Stimulated activated CD4-positive, alpha-beta T cell treated with anti-CD3 and anti-CD28 coated beads, Interleukin-12 subunit alpha, Interleukin-12 subunit beta, amount 100 ng/mL, for 4 hours (primary cell): ENCODE measurements around the gene WDR7.

Experiments
- DNase-seq: peaks from one replicate; pipeline ENCODE4 v3.0.0-alpha.2; 2020

The WDR7 gene

DNA sequence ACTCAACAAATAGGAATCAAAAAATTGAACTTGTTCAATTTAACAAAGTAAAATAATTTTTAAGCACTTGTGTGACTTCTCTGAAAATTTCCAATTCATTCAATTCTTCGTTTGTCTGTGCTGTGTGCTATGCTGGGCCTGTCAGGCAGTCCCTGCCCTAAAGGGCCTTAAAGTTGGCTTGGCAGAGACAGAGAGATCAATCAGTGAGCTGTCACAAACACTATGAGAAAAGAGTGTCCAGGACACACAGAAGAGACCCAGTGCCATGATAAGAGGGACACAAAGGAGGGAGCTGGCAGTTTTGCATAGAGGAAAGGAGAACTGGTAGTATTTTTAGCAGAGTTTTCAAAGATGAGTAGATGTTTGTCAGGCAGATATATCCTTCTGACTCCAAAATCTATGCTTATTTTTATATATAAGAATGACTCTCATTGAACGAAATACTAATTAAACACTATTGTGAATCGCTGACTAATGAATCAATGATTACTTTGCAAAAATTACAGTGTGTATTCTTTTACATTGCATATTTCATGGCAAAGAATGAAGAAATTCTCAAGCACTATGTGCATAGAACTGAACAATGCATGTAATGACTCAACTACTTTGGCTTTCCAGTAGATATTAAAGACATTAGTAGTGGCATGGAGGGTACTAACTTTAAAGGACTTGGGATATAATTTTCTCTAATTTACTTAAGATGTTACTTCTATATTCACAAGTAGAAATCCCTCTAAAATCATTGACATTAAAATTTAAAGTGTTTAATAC is 302.5 kb downstream of the WDR7 start:
- no peak for DNase-seq

DNA sequence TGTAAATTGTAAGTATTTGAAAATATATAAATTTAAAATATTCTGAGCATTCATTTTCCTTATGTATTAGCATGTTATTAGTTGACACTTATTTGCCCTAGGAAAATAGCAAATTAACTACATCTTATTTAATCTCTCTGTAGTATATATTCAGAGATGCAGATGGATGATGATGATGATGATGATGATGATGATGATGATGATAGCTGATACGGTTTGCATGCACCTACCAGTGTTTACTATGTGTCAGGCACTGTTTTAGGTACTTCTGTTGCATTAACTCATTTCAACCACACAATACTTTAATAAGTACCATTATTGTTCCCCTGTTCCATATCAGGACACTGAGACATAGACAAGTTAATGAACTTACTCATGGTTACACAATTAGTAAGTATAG is 304.3 kb downstream of the WDR7 start:
- DNase-seq: no peak

DNA sequence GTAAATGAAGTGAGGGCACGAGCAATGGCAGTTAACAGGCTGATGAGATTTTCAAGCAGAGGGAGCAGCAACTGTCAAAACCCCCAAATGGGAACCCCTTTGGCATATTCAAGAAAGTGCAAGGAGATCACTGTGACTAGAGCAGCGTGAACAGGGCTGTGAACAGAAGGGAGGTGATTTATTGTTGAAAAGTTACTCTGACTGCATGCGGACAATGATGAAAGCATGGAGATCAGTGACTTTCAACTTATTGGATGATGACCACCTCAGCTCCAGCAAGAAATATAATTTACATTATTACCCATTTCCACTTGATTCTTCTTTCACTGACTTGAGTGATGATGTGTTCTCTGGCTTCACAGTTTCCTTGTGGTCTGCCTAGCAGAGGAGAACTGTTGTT is 308.0 kb downstream of the WDR7 start:
- no peak for DNase-seq

DNA sequence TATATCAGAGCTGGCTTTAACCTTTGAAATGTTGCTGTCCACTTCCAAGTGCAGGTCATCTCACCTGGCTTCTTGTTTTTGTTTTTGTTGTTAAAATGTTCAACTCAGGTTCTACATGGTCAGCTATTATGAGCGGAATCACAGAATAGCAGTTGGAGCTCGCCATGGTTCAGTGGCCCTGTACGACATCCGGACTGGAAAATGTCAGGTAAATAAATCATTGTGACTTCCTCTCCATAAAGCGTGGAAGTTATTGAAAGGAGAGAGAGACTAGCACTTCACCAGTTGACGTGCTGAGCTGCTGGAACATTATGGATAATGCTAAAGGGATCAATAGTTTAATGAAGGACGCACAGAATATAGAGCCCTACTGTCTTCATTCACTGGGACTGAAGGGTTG is 311.2 kb downstream of the WDR7 start:
- no peak for DNase-seq

DNA sequence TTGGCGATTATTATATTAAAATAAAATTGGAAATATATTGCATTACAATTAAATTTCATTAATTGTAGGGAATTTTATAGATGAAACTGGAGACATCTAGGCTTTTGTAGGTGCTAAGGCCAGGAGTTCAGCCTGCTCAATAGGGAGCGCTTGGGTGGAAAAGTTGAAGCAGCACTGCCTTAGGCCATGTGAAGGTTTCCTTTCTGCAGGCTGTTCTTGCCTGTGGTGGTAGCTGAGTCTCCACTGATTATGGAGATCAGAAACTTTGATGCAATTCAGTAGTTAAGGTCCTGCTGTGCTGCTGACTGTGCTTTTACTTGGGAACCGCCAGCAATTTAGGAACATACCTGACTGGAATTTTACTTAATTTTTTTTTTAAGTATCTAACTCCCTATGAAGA is 315.9 kb downstream of the WDR7 start:
- DNase-seq: no peak

DNA sequence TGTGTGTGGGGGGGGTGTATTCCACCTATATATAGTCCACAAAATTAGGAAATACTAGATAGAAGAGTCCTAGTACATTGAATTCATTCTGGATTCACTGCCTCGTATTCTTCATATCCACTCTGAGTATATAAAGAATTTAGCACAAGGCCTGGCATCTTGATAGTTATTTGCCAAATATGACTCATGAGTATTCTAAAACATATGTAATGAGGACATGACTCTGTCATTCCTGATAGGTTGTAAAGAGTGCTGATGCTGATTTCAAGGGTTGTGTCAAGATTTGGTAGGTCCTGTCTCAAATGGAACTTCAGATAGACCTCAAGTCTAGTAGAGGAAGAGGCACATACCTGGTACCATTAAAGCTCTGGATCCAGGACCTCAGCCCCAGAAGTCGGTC is 322.3 kb downstream of the WDR7 start:
- no peak for DNase-seq

DNA sequence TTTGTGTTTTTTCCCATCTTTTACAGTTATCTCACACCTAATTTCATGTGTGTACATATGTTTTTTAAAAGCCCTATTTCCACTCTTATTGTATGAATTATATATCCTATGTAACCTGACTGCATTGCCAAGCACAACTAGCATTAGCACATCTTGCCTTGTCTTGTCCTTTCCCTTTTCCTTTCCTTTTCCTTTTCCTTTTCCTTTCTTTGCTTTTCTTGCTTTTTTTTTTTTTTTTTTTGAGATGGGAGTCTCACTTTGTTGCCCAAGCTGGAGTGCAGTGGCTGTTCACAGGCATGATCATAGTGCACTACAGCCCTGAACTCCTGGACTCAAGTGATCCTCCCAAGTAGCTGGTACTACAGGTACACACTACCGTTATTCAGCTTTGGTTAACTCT is 323.0 kb downstream of the WDR7 start:
- DNase-seq: no peak

DNA sequence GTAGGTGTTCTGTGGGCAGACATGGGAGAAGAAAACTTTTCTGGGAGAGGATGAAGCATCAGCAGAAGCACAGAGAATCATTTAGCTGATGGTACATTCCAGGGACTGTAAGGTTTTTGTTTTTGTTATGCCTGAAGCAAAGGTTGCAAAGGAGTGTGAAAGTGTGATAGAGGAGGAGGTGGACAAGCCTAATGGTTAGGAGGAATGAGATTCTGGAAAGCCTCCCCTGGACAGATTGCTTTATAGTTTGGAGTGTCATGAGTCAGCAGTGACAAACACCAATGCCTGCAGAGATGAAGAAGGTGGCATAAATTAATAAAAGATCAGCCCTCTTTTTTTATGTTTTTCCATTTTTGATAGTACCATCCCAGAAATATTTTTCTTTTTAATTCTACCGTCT is 324.1 kb downstream of the WDR7 start:
- no peak for DNase-seq

DNA sequence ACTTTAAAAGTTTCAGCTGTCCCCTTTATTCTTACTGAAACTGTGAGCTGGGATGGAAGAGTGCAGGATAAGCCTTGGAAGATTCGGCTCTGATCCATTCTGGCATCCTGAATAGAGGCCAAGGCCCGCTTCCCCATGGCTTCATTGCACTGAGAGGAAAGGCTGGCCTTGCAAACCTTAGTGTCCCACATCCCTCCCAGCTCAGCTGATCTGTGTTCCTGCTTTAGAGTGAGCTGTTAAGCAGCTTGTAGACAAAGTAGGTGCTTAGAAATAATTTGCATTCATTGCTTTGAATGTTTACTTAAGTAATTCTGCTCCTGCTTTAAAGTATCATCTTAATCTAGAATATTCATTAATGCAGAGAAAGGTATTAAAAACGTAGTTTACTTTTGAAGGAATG is 326.1 kb downstream of the WDR7 start:
- no peak for DNase-seq

DNA sequence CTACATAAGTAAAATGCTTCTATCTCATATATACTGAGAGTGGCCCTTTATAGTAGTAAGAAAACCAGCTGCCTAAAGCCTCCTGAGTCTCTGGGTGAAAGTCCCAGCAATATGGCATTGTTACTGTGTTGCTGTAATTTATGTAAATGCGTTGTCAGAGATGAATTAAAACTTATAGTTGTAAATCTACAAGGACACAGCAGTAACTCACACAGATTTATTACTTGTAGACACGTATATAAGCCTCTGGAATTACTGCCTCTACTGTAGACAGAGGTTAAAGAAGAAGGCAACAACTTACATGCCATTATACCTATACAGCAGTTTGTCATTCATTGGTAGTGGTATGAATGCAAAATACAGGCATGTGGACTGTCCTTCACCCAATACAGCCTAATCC is 326.6 kb downstream of the WDR7 start:
- no peak for DNase-seq

DNA sequence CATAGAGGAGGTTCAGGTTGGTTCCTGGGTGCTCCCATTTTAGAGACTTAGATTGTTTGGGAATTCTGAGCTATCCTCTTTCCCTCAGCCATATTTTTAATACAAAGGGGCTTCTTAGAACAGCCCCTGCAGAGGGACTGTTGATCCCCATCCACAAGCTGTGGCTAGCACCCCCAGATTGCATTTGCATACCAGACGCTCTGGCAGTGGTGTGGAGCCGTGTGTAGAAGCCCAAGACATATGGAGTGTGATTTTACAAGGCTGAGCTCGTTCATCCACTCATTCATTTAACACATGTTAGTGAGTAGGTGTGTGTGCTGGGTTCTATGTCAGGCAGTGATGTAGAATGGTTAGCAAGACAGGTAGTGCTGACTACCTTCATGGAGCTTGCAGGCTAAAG is 329.0 kb downstream of the WDR7 start:
- no peak for DNase-seq

DNA sequence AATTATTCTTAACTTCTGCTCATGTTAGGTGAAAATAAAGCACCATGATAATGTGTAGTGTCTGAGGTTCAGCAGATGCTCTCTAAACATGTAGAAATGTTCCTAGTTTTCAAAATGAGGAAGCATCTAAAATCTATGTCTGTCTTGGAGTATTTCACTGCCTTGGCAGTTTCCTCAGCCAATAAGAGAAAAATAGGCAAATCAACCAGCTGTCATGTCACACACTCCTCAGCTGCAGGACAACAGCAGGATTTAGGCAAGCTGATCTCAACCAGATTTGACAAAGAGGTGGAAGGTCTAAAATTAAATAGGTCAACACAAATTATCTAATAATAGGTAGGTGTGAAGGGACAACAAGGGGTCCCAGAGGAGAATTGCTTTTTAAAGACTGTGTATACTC is 331.6 kb downstream of the WDR7 start:
- DNase-seq: no peak

DNA sequence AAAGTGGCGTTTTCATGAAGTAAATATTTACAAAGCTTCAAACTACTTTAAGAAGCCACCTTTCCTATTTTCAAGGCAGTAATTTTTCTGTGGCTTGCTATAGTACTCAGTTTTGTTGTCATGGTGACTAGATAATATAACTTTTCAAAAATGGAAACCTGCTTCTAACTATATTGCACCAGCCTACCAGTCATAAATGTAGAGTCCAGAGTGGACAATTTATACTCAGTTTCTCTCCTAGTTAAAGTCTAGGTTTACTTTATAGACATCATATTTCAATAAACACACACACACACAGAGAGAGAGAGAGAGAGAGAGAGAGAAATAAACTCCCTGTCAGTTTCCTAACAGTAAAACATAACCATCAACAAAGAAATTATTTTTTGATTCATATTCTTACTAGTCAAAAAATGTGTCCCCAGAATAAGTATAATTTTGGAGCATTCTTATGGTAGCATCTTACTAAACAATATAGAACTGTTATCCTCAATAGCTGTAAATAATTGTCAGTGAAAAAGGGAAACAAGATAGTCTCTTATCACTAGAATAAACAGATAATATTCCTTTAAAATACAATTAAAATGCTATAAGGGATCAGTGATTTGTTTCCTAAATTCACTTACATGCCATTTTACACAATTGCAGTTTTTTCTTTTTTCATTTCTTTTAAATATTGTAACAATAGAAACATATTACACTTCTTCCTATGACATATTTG is 332.3 kb downstream of the WDR7 start:
- DNase-seq: no peak

DNA sequence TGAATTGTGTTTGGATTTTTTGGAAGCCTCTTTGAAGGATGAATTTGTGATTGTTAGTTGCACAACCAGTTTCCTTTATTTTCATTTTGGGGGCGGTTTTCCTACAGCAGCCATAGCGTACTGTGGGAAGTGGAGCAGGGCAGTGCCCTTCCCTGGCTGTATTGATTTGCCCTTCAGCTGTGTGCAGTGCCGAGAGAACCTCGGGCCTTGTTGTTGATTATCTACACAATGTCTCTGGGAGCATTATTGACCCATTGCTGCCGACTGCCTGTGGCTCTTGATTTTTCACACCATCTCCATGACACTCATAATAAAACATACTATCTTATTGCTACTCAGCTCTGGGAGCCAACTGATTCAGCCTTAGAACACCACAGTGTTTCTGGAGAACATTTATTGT is 333.6 kb downstream of the WDR7 start:
- DNase-seq: no peak

DNA sequence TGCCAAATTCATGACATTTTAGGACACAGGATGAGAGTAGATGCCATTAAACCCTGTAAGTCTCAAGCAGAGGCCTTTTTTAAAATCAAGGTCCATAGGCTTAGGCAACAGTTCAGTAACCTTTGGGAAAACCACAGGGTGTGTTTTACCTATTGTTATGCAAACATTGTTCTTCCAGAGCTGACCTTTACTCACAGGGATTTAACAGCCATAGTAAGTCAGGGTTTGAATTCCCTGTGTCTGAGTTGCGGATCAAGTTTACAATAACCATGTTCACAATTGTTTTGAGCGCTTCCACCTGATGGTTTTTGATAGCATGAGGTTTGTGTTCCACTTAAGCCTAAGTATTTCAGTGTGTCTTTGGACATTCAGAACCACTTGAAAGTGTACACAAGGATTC is 335.7 kb downstream of the WDR7 start:
- DNase-seq: no peak

DNA sequence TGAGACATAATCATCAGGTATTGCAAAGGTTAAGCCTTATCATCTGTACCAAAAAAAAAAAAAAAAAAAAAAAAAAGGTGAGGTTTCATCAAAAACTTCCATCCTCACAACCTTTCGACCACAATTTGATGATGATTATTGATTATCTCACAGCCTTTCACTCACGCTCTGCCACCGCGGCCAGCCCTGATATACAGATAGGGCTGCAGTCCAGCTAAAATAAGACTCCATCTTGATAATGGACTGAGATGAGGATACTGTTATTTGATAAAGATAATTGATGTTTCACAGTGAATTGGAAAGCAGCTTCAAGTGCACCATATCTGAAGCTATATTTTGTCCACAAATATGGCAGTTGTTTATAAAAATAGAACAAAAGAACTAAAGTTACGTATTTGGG is 336.1 kb downstream of the WDR7 start:
- no peak for DNase-seq

DNA sequence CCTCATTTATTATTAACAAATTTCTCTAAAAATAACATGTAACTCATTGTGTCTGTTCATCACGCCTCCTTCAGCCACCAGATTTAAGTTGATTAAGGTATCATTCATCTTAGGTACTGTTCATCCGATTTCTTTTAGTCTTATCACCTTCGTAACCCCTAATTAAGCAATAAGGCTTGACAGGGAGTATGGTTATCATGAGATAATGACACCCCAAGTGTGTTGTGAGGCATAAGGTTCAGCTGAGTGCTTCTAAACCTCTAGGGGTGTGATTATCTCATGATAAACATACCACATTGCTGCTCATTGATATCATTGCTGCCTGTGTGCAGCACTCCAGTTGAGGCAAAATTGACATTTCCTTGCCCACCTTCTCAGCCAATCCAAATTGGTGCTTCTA is 336.9 kb downstream of the WDR7 start:
- DNase-seq: no peak

DNA sequence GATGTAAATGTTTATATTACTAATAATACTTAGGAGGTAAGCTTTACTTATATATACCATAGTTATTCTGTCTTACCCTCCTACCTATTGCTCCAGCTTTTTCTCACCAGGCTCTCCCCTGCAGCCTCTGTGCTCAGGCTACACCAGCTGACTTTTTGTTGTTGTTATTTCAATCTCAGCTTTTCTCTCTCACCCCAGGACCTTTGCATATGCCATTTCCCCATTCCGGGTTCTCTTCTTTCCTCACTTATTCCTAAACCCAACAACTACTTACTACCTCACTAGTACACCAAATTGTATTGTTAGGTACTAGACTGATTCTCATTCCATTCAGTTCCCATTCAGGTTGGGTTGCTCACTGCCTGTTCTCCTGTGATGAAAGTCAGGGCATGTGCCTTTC is 339.5 kb downstream of the WDR7 start:
- DNase-seq: no peak

DNA sequence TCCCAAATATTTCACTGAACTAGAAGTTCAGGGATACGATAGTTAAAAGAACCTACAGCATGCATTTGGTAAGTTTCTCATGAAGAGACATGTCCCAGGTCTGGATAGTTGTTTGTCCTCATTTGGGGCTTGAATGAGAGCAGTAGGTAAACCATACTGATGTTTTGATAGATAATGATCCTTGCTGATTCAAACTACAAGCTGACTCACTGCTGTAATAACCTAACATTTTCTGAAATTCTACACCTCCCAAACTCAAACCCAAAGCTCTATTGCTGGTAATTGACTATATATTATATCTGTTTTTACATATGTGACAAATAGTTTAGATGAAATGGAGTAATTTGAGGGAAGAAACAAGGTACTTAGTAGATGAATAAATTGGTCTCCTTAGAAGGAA is 341.6 kb downstream of the WDR7 start:
- no peak for DNase-seq

DNA sequence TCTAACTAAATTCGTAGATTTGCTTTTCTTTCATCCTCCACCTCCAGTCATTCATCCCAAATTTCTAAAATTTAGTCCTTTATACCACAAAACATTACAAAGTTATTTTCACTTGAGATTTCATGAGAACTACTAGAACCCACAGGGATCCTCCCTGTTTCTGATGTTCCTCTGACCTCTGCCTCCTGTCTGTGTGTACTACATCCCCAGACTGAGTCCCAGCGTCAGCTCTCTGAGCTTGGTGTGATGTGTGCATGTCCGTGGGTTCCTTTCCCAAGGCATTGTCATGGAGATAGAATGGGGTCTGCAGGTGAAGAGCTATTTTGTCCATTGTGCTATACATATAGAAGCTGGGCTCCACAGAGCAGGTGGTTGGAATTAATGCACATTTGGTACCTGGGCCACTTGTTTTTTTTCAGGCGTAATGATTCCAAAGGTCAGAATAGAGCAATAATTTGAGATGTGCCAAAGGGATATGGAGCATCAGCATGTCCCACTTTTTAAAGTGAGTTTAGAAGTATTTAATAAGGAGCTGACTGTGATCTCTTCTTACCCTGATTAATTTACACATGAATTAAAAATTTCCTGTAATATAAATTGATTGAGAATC is 344.5 kb downstream of the WDR7 start:
- DNase-seq: no peak

DNA sequence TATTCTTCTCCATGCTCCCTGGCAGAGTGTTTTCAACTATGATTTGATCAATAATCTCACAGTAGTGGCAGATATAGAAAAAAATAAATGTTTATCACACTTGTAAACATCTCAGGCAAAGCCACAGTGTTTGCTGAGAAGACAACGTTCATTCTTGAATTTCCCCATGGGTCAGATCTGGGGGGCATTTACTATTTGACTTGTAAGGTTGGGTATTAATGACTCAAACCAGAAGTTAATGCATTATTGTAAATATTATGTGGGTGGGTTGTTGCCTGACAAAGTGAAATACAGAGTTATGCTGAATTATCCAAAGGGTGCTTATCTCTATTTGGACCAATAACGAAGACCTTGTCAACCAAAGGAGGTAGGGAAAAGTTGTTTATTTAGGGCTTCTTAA is 346.0 kb downstream of the WDR7 start:
- DNase-seq: no peak

DNA sequence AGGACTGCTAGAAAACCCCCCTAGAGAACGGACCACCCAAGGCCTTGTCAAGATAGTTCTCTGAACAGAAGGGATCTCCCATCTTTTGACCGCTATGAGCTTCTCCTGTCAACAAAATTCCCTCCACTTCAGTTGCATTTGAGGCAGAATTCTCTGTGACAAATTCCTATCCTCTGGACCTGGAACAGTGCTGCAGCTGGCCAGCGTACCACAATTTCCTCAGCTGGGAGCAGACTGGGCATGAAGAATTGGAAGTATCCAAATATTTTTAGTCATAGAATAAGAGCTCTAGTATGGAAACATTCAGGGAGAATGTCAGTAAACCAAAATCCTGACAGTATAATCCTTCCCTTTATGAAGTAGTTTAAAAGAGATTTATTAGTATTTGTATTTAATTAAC is 348.7 kb downstream of the WDR7 start:
- DNase-seq: no peak

DNA sequence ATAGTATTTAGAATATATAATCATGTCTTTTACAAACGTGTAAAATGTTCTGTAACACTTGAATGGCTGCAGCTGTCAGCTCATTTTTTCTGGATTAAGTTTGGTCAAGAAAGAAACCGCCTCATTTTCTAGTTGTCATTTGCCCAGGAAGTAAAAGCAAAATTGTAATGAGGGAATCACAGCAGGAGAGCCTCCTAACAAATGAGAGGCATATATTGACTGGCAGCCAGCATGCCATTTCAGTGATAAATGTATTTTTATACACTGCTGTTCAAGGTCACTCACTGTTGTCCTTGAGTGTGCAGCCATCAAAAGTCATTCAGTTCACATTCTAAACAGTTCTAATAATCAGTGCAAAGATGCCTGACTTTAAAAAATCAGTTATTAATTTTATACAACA is 351.5 kb downstream of the WDR7 start:
- DNase-seq: no peak

DNA sequence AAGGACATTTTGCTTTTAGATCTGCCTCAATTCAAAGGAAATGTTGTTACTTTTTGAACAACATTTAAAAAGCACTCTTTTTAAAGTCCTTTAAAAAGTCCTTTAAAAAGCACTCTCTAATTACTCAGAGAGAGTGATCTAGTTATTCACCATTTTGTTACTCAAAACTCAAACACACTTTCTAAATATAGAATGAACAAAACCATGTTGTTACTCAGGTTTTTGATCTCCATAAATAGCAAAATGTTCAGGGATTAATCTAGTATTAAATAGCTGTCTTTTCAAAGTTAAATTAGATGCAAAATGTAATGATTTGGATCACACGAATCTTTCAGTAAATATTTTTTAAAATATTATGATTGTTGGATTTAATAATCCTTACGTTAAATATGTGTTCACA is 352.2 kb downstream of the WDR7 start:
- no peak for DNase-seq
